HG02763 (cell line): ENCODE data around the gene SPTBN1.
A peak's percentile ranks its signal among the peaks of the same experiment; 100 is the strongest.

Source experiments
- ATAC-seq: cut with Tn5 transposase; IDR thresholded peaks from one replicate; pipeline ENCODE4 v1.9.1; 2021; ENCODE audit warnings: mild to moderate bottlenecking, moderate library complexity; ENCODE audit not compliant: unreplicated experiment

The SPTBN1 gene

DNA sequence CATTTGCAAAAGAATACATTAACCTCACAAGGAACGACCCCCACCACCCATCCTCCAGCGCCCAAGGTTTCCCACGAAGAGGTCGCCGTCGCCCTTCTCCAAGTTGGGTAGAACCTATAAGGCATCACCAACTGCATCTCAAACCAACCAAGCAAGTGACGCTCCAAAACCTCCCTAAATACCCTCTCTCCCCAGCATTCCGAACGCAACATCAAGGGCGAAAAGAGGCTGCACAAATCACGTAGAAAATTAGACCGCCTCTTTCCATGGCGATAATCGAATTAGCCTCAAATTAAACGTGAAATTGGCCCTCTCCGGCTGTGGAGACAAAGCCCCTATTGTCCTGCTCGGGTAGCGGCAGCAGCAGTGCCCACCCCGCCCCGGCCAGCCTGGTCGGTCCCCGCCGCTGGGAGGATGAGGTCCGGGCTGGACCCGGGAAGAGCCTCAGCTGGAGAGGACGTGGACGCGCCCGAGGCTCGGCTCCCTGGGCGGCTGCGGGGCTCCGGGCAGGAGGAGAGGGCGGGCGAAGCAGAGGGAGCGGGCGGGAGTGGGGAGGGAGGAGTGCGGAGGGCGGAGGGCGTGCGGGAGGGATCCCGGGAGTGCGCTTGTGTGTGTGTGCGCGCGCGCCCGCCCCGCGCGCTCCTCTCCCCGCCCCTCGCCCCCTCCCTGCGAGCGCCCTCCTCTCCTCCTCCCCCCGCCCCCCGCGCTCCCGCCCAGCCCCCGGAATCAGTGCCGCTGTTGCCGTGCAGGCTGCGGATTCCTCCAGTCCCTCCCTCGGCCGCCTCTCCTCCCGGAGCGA lies at the start of gene SPTBN1:
Gene SPTBN1 (plus strand): TSS at position 765 of the 799 bp plus-strand sequence. CDS start 70,092 bp downstream, outside the sequence.
- peak; percentile 14 for ATAC-seq

DNA sequence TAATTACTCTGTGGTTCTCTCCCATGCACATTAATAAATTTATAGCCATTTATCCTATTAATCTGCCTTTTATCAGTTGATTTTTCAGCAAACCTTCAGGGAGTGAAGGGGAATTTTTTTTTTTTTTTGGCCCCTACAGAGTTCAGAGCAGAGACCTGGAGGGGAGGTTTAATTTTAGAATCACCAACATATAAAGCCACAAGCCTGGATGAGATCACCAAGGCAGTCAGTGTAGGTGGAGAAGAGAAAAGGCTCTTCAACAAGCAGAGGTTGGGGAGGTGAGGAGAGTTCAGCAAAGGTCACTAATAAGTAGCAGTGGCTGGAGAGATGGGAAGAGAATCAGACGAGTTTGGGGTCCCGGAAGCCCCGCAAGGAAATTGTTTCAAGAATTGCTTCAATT lies 48.4 kb upstream of the SPTBN1 start:
- no peak for ATAC-seq

DNA sequence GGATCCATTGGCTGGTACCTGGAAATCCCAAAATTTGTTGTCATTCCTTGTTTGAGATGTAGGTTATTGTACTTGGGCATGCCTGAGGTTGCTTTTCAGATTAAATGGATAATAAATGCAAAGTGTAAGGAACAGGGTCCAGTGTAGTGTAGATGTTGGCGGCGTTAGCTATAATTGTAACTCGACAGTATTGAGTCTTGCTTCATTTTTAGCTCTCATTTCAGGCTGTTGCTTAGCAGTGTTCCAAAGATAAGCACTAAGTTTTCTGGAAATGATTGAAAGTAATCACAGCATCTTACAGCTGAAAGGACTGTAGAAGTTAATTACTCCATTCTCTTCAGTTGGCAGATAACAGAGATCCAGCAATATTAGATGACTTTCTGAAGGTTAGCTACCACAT lies 47.8 kb upstream of the SPTBN1 start:
- ATAC-seq, result no peak

DNA sequence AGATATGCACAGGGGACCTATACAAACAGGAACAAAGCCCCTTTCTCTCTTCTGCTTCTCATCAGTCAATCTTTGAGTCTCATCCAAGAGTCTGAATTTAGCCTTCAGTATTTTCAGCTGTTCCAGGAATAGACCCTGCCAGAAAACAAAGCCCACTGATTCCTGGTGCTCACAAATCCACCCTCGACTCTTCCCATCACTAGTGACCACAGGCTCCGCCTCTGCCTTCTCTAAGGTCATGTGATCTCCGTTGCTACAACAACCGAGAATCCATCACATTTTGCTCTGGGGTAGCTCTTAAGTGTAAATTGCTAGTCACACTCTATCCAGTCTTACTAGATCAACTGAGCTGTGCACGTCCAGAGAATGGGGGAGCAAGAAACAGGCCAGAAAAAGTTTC lies 46.4 kb upstream of the SPTBN1 start:
- no peak for ATAC-seq

GRCh38 chr2:54411801-54412354 lies 44.2 kb upstream of the SPTBN1 start:
- ATAC-seq, result no peak

DNA sequence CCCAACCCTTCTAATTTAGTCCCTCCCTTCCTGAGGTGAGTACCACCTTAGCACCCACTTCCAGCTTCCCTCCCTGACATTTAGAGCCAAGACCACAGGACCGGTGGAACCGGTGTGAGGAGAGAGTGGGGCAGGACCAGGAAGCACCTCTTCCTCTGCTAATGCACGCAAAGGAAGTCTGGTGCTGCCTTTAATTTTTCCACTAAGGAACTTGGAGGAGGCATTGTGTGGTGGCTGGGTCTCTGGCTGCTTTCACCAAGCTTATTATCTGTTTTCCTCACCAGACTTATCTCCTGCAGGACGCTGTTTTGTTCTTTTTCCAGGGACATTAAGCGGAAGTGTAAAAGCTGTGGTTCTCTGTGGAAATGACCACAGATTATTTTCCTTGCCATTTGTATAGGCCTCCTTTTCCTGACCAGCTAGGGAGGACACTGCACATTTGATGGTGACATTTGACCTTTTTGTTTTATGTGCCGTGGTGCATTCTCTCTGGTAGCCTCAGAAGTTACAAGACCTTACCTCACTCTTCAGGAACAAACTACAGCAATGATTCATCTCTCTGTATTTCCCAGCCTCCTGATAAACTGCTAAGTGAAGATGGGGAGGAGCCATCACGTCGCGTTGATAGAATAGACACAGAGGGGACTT lies 39.8 kb upstream of the SPTBN1 start:
- ATAC-seq, result no peak

DNA sequence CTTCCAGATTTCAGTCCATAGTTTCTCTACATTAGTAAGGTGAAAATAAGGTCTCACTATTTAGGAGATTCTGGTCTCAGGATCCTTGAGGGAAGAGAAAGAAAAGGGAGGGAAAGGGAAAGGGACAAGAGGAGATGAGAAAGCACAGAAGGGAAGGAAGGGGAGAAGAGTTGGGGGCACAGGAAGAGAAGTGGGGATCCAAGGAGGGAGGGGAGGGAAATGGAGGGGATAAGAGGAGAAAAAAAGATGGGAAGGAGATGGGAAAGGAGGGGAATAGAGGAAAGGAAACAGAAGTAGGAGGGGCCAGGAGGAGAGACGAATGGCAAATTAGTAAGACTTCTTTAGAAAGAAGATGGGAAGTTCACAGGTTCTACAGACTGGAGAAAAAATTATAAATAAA lies 39.2 kb upstream of the SPTBN1 start:
- no peak for ATAC-seq

GRCh38 chr2:54417577-54417976 lies 38.5 kb upstream of the SPTBN1 start:
- no peak for ATAC-seq

- no peak for ATAC-seq
Observed at GRCh38 chr2:54419388-54419787, 36.7 kb upstream of the SPTBN1 start.

DNA sequence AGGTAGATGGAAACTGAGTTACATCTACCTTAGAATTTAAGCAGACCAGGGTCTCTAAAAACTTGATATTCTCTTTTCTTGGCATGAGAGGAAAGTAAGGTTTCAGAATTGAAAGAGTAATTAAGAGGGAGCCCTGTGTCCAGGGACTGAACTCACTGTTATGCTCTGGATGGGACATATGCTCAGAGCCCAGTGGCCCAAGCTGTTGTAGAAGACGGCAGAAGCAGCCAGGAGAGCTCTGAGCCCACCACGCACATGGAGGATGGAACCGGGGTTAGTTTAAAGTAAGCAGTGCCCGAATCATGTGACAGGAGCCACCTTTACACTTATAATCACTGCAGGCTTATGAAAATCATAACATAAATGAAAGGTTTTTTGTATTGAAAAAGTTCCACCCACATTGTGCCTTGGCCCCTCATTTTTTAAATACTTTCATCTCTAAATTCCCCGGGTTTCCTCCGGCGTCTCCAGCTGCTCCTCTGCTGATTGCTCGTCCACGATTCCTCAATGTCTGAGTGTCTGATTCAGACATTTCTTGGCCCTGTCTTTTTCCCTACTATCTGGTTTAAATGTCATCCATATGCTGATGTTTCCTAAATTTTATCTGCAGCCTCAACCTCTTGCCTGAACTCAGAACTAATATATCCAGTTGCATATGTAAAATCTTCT lies 36.1 kb upstream of the SPTBN1 start:
- ATAC-seq, result no peak

GRCh38 chr2:54420524-54421172 lies 35.5 kb upstream of the SPTBN1 start:
- ATAC-seq, result no peak

GRCh38 chr2:54422072-54422581 lies 34.0 kb upstream of the SPTBN1 start:
- no peak for ATAC-seq

DNA sequence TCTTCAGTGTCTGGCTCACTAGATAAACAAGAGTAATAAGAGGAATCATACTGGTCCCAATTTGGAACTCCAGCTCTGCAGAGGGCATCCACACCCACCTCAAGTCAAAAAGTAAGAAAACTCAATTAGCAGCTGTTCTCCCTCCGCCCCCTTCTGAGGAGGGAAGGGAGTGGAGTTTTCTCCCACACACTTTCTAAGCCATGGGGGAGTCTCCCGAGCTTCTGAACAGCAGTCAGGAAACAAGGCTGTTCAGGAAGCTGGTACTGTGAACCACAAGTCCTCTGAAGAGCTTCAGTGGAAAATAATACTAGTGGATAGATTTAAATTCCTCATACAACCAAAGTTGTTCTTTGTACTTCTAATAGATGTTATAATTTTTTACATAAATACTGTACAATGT lies 32.9 kb upstream of the SPTBN1 start:
- ATAC-seq, result no peak

GRCh38 chr2:54424555-54425163 lies 31.5 kb upstream of the SPTBN1 start:
- ATAC-seq, result no peak

DNA sequence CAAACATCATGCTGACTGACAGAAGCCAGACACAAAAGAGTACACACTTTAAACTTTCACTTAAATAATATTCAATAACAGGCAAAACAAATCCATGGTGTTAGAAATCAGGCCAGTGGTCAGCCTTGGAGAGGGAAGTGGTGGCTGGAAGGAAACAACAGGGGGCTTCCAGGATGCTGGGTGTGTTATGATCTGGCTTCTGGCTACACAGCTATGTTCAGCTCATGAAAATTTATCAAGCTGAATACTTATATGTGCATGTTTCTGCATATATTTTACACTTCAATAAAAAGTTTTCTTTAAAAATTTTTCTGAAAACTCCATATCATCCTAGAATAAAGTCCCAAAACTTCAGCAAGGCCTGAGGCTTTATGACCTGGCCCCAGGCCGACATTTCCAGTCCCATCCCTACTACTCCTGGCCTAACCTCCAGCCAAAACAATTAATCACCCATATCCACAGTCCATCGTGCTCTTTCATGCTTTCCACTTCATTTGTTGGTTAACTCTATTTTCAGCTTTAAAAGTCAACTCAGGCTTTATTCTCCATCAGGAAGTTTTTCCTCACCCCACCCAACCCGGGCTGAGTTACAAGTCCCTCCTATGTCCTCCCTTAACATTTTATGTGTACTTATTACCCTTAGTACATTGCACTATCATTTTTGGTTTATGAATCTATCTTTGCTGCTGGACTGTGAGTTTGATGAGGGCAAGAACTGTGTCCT lies 27.9 kb upstream of the SPTBN1 start:
- ATAC-seq, result no peak

DNA sequence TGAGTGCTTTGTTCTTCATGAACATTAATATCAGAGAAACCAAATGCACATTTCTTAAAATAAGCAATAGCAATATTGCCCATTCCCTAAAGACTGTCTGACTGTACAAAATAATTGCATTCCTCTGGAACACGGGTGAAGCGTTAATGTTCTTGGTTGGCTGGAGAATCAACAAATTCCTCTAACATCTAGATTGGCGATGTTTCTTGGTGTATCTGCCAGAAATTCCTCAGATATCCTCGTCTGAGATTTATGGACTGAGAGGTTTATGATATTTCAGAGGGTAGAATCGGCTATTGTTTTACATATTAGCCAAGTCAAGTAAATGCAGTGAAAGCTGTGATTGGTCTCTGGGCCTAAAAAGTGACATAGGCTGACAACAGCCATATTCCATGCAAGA lies 27.1 kb upstream of the SPTBN1 start:
- ATAC-seq, result no peak

DNA sequence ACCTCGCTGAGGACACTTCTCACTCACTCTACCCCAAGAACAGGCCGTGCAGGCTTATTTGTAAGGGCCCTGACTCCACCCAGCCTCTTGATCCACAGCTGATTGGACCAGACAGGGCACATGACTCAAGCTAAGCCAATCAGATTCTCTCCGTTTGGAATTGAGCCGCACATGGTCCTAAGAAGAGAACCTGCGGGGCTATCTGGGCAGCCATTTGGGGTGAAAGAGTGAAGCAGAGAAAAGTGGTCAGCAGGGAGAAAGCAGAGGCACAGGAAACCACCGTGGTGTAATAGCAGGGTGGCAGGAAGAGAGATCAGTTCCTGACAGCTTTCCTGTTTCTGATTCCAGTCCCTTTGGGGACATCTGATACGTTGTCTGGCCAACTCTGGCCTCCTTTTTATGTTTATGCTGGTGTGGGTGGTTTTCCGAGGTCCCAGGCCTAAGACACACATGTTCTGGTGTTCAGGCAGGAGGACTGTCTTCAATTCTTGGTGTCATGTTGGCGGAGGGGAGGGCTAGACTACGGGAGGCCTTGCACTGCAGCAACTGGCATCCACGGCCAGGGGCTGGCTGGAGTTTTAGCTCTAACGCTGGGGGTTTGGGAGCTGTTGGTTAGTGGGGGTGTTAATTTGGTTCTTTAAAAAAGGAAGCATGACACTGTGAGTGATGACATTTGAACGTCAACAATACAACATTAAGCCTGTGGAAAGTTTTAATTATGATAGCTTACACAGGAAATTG lies 26.1 kb upstream of the SPTBN1 start:
- ATAC-seq, result no peak

DNA sequence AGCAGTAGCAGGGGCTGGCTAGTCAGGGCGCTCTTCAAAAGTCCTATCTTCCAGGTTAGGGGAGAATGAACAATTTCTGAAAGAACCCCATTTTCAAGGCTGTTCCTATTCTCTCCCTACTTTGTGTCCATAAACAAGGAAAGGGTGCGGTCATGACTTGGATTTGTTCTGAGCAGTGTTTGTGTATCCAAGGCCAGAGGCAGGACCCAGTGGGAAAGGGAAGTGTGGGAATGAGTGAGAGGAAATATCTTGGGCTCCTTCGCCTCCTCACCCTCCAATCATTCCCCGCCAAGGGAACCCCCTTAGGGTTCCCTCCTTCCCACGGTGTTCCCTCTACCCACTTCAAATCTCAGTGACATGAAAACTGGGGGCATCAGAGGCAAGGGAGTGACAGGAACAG lies 25.5 kb upstream of the SPTBN1 start:
- no peak for ATAC-seq
